Keratinocyte (primary cell): ENCODE data around the gene GALNS. TPM values are rescaled to one million over a fixed set of nuclear protein-coding genes. Genes with fewer than 3 reads are reported as not detected.

Source experiments
- DNase-seq: peaks from one replicate; pipeline ENCODE4 v3.0.0-alpha.2; 2011; ENCODE audit warnings: low read depth, missing footprints, low spot score
- FAIRE-seq: peaks from 2 replicates; lab custom pipeline; 2011; peaks lifted over from hg19 to GRCh38; lab: Jason Lieb, UNC
- H2AFZ ChIP-seq: 2 replicates; pipeline ENCODE4 v1.6.0; 2012; ENCODE audit warnings: low read length, control low read depth, inconsistent platforms; ENCODE audit not compliant: control insufficient read depth
- H3K27ac ChIP-seq: 2 replicates; pipeline ENCODE4 v1.5.1; 2011; ENCODE audit warnings: low read length; ENCODE audit not compliant: control insufficient read depth, insufficient read depth
- H3K27me3 ChIP-seq: 3 replicates; pipeline ENCODE4 v1.6.0; 2011; ENCODE audit warnings: low read length; ENCODE audit not compliant: control insufficient read depth, insufficient read depth; ENCODE audit errors: extremely low read depth
- H3K36me3 ChIP-seq, 2 experiments: 2 replicates in 1 of 2; 3 replicates in 1 of 2; pipeline ENCODE4 v1.5.1; 2011; ENCODE audit warnings: low read length in 2 of 2, mild to moderate bottlenecking in 1 of 2; ENCODE audit not compliant: control insufficient read depth in 2 of 2, insufficient read depth in 2 of 2; ENCODE audit errors: extremely low read depth in 1 of 2
- H3K4me1 ChIP-seq: 3 replicates; pipeline ENCODE4 v1.5.1; 2011; ENCODE audit warnings: low read length; ENCODE audit not compliant: control insufficient read depth, insufficient read depth; ENCODE audit errors: extremely low read depth
- H3K4me2 ChIP-seq: 3 replicates; pipeline ENCODE4 v1.6.0; 2011; ENCODE audit warnings: low read depth, low read length; ENCODE audit not compliant: control insufficient read depth, insufficient read depth; ENCODE audit errors: extremely low read depth
- H3K4me3 ChIP-seq, 3 experiments: fragments of 200-600 bp in 1 of 3; sonication (generic) in 1 of 3; 2 replicates in 2 of 3; 3 replicates in 1 of 3; pipeline ENCODE4 v1.5.1; 2011 to 2016; ENCODE audit warnings: low read length in 3 of 3, mild to moderate bottlenecking in 3 of 3, control low read depth in 2 of 3, inconsistent platforms in 1 of 3, low read depth in 1 of 3, mixed read lengths in 1 of 3, mixed run types in 1 of 3, moderate library complexity in 1 of 3; ENCODE audit not compliant: control insufficient read depth in 2 of 3, insufficient read depth in 2 of 3; ENCODE audit errors: extremely low read depth in 1 of 3
- H3K79me2 ChIP-seq: 2 replicates; pipeline ENCODE4 v1.6.0; 2012; ENCODE audit warnings: low read length; ENCODE audit not compliant: control insufficient read depth, insufficient read depth
- H3K9ac ChIP-seq: 3 replicates; pipeline ENCODE4 v1.6.0; 2011; ENCODE audit warnings: low read length; ENCODE audit not compliant: control insufficient read depth, insufficient read depth; ENCODE audit errors: extremely low read depth
- H3K9me1 ChIP-seq: 3 replicates; pipeline ENCODE4 v1.6.0; 2011; ENCODE audit warnings: low read length; ENCODE audit not compliant: control insufficient read depth, insufficient read depth; ENCODE audit errors: extremely low read depth
- H3K9me3 ChIP-seq: 2 replicates; pipeline ENCODE4 v1.5.1; 2012; ENCODE audit warnings: low read depth, low read length; ENCODE audit not compliant: control insufficient read depth
- H4K20me1 ChIP-seq: 3 replicates; pipeline ENCODE4 v1.6.0; 2011; ENCODE audit warnings: low read length; ENCODE audit not compliant: control insufficient read depth, insufficient read depth; ENCODE audit errors: extremely low read depth
- CTCF ChIP-seq, 3 experiments: IDR thresholded peaks in 1 of 3; conservative IDR thresholded peaks in 1 of 3; optimal IDR thresholded peaks in 1 of 3; 2 replicates in 2 of 3; 3 replicates in 1 of 3; pipeline versions ENCODE3 to v1.5.1; 2011; ENCODE audit warnings: low read length in 3 of 3, mild to moderate bottlenecking in 3 of 3, moderate library complexity in 2 of 3, control low read depth in 1 of 3, inconsistent platforms in 1 of 3; ENCODE audit not compliant: insufficient read depth in 2 of 3; ENCODE audit errors: extremely low read depth in 1 of 3
- EZH2 ChIP-seq: IDR thresholded peaks from one replicate; pipeline ENCODE4 v1.6.1; 2012; ENCODE audit warnings: inconsistent platforms, mild to moderate bottlenecking, low read length, moderate library complexity
- dilution Hi-C: fragments of 300-500 bp; cut with MboI; formaldehyde crosslinking; loops from one replicate; pipeline ENCODE4 v1.7.0; 2020; ENCODE audit warnings: low sequenced_read_pairs; ENCODE audit not compliant: extremely low pct_ligation_motif_present
- polyA plus RNA-seq, 5 experiments: library from polyadenylated mRNA; depleted of rRNA in 3 of 5; stranded (reverse) in 3 of 5; stranded (forward) in 1 of 5; unstranded in 1 of 5; fragments of >200 nt; gene quantifications; 1 replicate in 1 of 5; 2 replicates in 3 of 5; 3 replicates in 1 of 5; pipeline versions ENCODE4 v1.2.1 to v1.2.3, GENCODE V29; 2011 to 2012; ENCODE audit warnings: missing spikeins in 2 of 5, low read depth in 1 of 5, low replicate concordance in 1 of 5

GALNS gene
- polyA plus RNA-seq, 1 donor (not counting 4 experiments of a cell fraction or from before 2014, with no cell fraction given): 8.3 TPM

GRCh38 chr16:88816736-88817535 is 39.8 kb downstream of the GALNS start:
- Histone ChIP-seq H3K36me3 (peaks cover 0 to 4% of the 10 kb centered on the region in 2 experiments), H4K20me1 (no peaks in the 10 kb centered on the region), H3K79me2 (no peaks in the 10 kb centered on the region), H3K27me3 (no peaks in the 10 kb centered on the region), H3K27ac (no peak overlapping the region), H3K4me1 (peaks cover 17% of the 10 kb centered on the region), H3K4me3 (no peak overlapping the region), H3K9me1 (no peaks in the 10 kb centered on the region), H3K9me3 (no peaks in the 10 kb centered on the region), H3K9ac (peak overlapping the region; percentile 33), H3K4me2 (no peak overlapping the region), H2AFZ (no peak overlapping the region)
- dilution Hi-C loops: no loop called here
- peak; percentile 86 for FAIRE-seq
- TF ChIP-seq EZH2: no peak
- TF ChIP-seq CTCF (optimal IDR thresholded peaks at IDR 0.05 in 1 of 3, IDR thresholded peaks at IDR 0.05 in 1 of 3, conservative IDR thresholded peaks at IDR 0.05 in 1 of 3; ENCODE audit: extremely low read depth in 1 of 3, insufficient read depth in 2 of 3, low read length in 3 of 3): no peak
- no peak for DNase-seq

GRCh38 chr16:88815901-88816589 is 40.7 kb downstream of the GALNS start:
- peaks cover 3% of the 10 kb centered on the region for H3K79me2 ChIP-seq
- TF ChIP-seq EZH2 (no peak), CTCF (optimal IDR thresholded peaks at IDR 0.05 in 1 of 3, IDR thresholded peaks at IDR 0.05 in 1 of 3, conservative IDR thresholded peaks at IDR 0.05 in 1 of 3; ENCODE audit: extremely low read depth in 1 of 3, insufficient read depth in 2 of 3, low read length in 3 of 3) (peak; percentile 78 to 91 (median 91))
- FAIRE-seq: no peak

More at GRCh38 chr16:88815901-88816589, 40.7 kb downstream of the GALNS start:
- Histone ChIP-seq H3K4me2 (no peak overlapping the region), H4K20me1 (no peaks in the 10 kb centered on the region), H2AFZ (no peak overlapping the region), H3K9me1 (no peaks in the 10 kb centered on the region), H3K27me3 (no peaks in the 10 kb centered on the region), H3K27ac (no peak overlapping the region), H3K9me3 (no peaks in the 10 kb centered on the region), H3K9ac (no peak overlapping the region), H3K36me3 (peaks cover 0 to 3% of the 10 kb centered on the region in 2 experiments), H3K4me3 (no peak overlapping the region), H3K4me1 (peaks cover 18% of the 10 kb centered on the region)
- DNase-seq: no peak
- dilution Hi-C loops: no loop called here
